ENCODE data around the gene CNGB1.
"Not testable (repeated sequence)": the region's sequence is repeated elsewhere in the genome, so short reads cannot be mapped to it uniquely, and the experiment has no call there.

The CNGB1 gene

DNA sequence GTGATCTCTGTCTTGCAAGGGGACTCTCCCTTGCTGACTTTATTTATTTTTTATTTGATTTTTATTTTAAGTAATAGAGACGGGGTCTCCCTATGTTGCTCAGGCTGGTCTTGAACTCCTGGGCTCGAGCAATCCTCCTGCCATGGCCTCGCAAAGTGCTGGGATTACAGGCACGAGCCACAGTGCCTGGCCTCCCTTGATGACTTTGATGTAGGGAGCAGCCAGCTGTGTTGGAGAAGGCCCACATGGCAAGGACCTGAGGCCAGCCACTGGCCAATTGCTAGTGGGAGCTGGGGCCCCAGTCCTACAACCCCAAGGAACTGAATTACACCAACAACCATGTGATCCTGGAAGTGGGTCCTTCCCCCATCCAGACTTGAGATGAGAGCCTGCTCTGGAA lies 81.8 kb downstream of the CNGB1 start:
- no peak for DNase-seq (ENCODE audit: low read depth, low spot score)

- DNase-seq (ENCODE audit: low read depth, low spot score), result no peak
Measured at GRCh38 chr16:57888128-57888527, 82.8 kb downstream of the CNGB1 start.

DNA sequence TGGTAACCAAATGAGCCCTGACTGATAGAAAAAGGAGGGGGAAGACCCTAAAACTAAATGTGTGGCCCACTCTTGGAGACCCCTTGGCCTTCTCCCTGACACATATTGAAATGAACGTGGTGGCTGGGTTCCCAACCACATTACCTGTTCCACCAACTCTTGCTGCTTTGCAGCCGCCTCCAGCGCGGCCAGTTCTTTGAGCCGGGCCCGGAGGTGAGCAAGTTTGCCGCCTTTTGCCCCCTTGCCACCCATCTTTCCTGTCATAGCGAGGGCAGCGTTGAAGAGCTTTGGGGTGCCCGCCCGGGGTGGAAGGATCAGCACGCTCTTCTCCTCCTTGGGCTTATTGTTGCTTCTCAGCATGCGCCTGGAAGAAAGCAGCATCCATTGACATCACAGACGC lies 83.2 kb downstream of the CNGB1 start:
- no peak for DNase-seq (ENCODE audit: low read depth, low spot score)

GRCh38 chr16:57886427-57886826 lies 84.5 kb downstream of the CNGB1 start:
- no peak for DNase-seq (ENCODE audit: low read depth, low spot score)

- DNase-seq (ENCODE audit: low read depth, low spot score), result no peak
Measured at GRCh38 chr16:57884655-57885133, 86.2 kb downstream of the CNGB1 start.

DNA sequence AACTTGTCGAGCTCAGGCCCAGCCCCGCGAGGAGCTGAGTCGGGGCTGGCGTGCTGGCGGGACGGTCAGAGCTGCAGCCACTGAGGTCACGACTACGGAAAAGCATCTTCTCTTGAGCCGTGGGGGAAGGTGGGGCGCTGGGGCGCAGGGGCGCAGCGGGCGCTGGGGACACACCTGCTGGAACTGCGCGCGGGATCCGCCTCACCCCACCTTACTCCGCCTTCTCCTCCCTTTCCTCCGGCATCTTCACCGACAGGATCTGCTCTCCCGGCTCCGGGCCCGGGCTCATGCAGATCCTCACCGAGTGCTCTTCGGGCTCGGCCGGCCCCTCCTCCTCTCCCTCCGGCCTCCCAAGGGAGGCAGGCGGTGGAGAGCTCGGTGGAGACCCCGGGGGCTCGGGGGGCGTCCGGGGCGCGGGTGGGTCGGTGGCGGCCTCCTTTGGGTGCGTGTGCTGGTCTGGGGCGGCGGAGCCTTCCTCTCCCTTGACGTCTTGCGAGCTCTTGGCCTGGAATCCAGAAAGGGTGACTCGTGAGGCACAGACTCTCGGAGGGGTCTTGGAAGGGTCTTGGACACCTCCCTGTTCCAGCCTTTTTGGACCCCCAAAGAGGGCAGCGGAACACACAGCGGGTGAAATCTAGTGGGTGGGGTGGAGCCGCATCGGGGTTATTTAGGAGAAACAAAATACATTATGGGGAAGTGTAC lies 86.8 kb downstream of the CNGB1 start:
- DNase-seq (ENCODE audit: low read depth, low spot score), result no peak

DNA sequence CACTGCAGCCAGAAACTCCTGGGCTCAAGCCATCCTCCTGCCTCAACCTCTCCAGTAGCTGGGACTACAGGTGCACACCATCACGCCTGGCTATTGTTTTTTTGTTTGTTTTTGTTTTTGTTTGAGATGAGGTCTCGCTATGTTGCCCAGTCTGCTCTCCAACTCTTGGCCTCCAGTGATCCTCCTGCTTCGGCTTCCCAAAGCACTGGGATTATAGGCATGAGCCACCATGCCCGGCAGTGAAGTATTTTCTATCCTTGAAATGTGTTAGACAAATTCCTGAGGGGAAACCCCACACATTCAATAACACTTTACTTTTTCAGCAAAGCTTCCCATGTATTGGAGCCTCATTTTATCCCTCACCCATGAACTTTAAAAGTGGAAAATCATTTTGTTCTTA lies 87.4 kb downstream of the CNGB1 start:
- no peak for DNase-seq (ENCODE audit: low read depth, low spot score)

GRCh38 chr16:57882792-57883191 lies 88.1 kb downstream of the CNGB1 start:
- peak; percentile 47 for DNase-seq (ENCODE audit: low read depth, low spot score)

GRCh38 chr16:57882206-57882605 lies 88.7 kb downstream of the CNGB1 start:
- DNase-seq (ENCODE audit: low read depth, low spot score), result no peak

GRCh38 chr16:57878586-57878985 lies 92.3 kb downstream of the CNGB1 start:
- DNase-seq (ENCODE audit: low read depth, low spot score), result no peak

DNA sequence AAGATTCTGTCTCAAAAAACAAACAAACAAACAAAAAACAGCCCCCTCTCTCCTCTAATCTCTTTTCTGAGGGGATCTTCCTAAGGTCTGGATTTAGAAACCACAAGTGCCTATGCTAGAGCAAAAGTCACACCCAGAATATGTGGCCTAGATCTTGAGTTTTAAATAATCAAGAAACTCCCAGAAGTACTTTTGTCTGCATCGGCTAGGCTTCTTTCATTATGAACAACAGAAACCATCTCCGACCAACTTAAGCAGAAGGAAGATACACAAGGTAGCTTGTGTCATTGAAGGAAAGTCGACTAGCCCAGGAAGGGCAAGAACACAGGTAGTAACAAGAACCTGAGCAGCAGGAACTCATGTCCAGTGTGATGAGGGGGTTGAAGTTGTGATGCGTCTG lies 94.7 kb downstream of the CNGB1 start:
- DNase-seq (ENCODE audit: low read depth, low spot score), result no peak

DNA sequence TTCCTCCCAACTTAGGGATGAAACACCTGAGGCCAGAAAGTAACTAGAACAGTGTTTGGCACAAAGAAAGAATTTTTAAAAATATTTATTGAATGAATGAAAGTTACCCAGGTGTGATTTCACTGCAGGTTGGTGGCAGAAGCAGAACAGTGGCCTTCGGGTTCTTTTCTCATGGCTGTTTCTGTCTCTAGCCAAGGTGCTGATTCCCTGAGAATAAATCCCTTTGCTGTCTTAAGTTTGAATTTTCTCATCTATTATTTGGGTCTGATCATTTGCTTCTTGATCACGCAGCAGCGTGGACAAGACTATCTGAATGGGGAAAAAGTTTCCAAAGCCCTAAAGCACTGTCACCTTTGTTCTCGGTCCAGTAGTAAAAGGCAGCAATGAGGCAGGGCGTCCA lies 95.6 kb downstream of the CNGB1 start:
- no peak for DNase-seq (ENCODE audit: low read depth, low spot score)

DNA sequence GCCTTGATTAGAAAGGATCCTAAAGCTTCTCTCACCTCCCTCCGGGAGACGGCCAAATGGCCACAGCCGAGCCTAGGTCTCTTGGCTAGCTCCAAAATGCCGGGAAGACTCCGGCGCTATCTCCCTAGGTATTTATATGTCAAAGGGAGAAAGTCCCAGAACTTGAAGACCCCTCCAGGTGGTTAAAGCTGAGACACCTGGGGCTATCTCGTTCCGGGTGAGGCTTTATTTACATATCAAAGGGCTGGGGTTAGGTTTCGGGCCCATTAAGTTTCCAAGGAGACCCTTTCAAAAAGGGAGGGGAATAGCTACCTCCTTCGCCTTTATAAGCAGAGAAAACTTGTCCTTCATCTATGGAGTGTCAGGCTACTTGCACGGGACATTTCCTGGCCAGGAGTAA lies 97.7 kb downstream of the CNGB1 start:
- DNase-seq (ENCODE audit: low read depth, low spot score), result no peak

DNA sequence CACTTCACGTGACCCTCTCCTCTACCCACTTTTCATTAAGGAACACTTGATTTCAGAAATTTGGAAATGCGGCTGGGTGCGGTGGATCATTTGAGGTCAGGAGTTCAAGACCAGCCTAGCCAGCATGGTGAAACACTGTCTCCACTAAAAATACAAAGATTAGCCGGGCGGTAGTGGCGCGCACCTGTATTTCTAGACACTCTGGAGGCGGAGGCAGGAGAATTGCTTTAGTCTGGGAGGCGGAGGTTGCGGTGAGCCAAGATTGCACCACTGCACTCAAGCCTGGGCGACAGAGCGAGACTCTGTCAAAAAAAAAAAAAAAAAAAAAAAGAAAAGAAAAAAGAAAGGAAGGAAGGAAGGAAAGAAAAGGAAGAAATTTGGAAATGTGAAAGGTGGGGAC lies 98.2 kb downstream of the CNGB1 start:
- DNase-seq (ENCODE audit: low read depth, low spot score), result not testable (repeated sequence)

DNA sequence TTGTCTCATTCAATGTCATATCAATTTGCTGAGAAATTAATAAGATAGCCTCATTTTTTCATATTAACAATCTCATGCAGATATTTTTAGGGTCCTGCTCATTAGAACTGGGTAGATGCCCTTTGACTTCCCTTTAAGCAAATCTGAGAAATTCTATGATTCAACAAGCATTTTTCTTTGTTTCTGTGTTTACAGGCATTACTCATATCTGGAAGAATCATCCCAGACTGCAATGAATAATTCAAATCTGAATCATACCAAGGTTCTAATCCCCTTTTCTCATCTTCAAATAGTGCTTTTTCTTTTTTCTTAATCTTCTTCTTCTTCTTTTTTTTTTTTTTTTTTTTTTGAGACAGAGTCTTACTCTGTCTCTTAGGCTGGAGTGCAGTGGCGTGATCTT lies 99.5 kb downstream of the CNGB1 start:
- DNase-seq (ENCODE audit: low read depth, low spot score), result peak; percentile 43

GRCh38 chr16:57870753-57871454 lies 100.0 kb downstream of the CNGB1 start:
- no peak for DNase-seq (ENCODE audit: low read depth, low spot score)

DNA sequence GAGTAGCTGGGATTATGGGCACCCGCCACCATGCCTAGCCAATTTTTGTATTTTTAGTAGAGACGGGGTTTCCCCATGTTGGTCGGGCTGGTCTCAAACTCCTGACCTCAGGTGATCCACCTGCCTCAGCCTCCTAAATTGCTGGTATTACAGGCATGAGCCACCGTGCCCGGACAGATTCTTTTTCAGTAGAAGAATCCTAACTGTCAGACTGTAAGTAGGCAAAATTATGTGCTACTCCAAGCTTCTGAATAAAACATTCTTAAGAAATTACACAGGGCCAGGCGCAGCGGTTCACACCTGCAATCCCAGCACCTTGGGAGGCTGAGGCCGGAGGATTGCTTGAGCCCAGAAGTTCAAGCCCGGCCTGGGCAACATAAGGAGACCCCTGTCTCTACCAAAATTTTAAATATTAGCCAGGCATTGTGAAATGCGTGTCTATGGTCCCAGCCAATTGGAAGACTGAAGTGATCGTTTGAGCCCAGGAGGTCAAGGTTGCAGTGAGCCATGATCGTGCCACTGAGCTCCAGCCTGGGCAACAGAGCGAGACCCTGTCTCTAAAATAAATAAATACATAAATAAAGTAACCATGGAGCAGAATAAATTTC lies 101.9 kb downstream of the CNGB1 start:
- no peak for DNase-seq (ENCODE audit: low read depth, low spot score)

- no peak for DNase-seq (ENCODE audit: low read depth, low spot score)
Measured at GRCh38 chr16:57867000-57867561, 103.8 kb downstream of the CNGB1 start.

- no peak for DNase-seq (ENCODE audit: low read depth, low spot score)
Measured at GRCh38 chr16:57866529-57866918, 104.4 kb downstream of the CNGB1 start.

DNA sequence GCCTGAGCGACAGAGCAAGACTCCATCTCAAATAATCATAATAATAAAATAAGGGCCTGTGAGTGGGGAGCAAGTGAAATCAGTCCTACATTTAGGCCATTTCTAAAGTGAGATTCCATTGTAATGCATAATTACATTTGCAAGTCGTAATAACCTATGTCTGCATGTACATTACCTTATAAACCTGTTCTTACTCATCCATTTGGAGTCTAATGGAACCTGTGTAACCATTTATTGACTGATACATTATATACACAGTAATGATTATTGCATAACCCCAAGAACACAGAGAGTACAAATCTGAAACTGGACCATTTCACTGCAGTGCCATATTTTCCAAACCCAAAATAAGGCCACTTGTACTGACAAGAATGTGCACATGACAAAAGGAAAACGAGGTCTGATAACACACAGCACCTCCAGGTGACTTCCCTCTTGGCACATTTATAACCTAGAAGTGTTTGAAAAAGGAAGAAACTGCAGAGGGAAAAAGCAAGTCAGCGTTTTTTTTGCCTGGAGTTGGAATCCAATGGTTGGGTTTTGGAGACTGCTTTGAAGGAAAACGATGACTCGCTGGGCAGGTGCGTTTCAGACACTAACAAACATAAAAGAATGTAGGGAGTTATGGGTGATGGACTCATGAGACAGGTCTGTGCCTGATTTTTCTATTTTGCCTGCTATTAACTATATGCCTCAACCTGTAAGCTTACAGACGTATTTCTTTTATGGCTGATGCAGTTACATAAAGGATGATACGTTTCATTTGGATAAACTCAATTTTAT lies 105.0 kb downstream of the CNGB1 start:
- no peak for DNase-seq (ENCODE audit: low read depth, low spot score)

DNA sequence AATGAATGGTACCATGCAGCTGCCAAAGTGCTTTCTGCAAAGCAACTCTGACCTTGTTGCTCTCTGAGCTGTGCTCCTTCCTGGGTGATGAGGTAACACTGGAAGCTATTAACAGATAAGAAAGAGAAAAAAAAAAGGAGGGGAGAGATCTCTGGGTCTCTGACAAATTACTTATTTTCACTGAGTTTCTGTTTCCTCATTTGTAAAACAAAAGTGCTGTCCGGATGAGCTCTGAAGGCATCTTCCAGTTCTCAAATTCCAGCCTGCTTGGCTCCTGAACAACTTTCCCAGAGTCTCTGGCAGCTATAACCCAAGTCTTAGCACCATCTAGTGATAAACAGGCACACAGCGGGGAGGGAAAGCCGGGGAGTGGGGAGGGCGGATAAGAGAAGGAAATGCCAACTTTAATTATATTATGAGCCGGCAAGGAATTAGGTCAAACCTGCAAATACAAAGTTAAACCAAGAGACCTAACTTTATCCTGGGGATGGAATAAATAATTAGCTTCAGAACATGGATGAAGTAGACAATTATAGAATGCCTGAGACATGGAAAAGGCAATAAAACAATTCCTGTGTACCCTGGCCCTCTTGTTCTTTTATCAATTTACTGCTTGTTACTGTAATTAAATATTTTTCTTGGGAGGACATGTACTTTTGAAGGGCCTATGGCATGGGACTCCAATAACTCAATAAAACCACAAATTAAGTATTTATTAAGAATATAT lies 107.3 kb downstream of the CNGB1 start:
- peak; percentile 86 for DNase-seq (ENCODE audit: low read depth, low spot score)
